A549 treated with dexamethasone at 1 μM for 4 hours (cell line): ENCODE results near the gene REC114. TPM values are rescaled to one million over a fixed set of nuclear protein-coding genes. Genes with fewer than 3 reads are reported as not detected.

ENCODE experiments used
- total RNA-seq: library from RNA; stranded (reverse); fragments of 200-300 nt; extraction: Qiagen RNA extraction; gene quantifications from 5 replicates; pipeline ENCODE4 v1.2.3, GENCODE V29; 2022

Gene REC114
- total RNA-seq: not detected in 5 replicates

GRCh38 chr15:73442968-73443367 is at the start of gene REC114:
Gene REC114, plus strand, starts transcription at chr15:73443164. Its CDS starts 22 bp downstream, at chr15:73443186.

Other genes with a start within 250 kb of the REC114 start
- 0.15 to 0.38 TPM (median 0.37 TPM) in 5 replicates for gene HCN4, start 74.2 kb upstream of the REC114 start, total RNA-seq
- 165 to 225 TPM (median 212 TPM) in 5 replicates for gene NPTN, start 190.2 kb downstream of the REC114 start, total RNA-seq
- gene CD276, start 241.2 kb downstream of the REC114 start, total RNA-seq: 61.9 to 92.8 TPM (median 91.0 TPM) in 5 replicates